ENCODE results near the gene IQSEC2.

IQSEC2 gene

DNA sequence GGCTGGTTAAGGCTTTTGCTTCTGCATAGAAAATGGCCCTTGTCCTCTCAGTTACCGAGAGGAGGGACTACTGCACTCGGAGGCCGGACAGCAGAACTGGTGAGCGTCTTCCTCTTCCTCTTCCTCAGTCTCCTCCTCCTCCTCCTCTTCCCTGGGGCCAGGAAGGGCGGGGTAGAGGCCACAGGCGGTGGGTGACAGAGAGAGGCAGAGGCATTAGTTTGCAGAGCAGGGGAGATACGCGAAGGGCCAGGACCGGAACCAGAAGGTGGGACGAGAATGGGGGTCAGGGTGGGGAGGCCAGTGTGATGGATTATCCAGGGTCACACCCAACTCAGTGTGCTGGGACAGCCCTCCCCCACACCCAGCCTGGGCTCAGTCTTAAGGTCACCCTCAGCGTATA is 14.5 kb downstream of the IQSEC2 start:
- DNase-seq, result no peak

DNA sequence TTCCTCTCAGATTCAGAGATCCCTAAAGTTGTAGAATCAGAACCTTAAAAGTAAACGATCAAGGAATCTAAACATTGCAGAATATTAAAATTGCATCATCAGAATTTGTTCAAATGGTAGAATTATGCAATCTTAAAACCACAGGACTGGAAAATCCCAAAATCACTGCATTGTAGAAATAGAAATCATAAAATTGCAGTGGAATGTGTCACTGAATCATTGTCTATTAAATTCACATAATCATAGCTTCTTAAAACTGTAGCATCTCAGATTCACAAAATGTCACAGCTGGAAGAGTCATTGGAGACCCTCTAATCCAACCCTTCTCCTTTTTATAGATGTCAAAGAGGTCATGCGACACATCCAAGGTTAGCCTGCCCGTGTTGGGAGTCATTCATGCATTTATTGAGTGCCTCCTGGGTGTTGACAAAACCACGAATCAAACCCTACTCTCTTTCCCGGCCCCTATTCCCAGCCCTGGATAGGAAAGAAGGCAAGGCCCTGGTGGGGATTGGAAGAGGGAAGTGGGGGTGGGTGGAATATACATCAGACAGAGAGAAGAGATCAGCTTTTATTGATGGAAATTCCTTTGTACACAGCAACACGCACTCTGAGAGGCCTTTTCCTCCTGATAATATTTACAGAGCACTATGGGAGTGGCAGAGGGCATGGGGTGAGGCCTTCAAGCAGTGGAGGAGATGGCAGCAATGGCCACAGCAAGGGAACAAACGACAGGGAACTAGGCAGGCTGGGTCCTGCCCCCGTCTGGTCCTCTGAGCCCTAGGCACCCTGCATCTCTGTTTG is 15.4 kb downstream of the IQSEC2 start:
- DNase-seq, result no peak

DNA sequence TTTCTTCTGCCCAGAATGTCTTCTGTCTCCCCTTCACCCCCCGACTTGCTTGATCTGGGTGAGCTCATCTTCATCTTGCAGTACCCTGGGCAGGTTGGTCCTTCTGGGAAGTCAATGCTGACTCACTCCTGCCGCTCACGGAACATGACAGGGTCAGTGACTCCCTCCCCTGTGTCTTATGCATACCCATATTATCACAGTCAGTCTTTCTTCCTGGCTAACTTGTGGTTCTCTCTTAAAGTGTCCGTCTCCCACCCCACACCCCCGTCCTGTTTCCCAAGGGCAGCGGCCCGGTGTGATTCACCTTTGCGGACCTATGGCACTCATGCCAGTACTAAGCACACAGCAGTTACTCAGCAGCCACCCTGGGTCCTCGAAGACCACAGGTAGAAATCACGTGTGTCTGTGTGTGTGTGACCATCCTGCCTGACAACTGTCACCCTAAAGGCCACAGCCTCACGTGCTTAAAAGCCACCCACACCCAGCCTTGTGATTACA is 17.7 kb downstream of the IQSEC2 start:
- no peak for DNase-seq

DNA sequence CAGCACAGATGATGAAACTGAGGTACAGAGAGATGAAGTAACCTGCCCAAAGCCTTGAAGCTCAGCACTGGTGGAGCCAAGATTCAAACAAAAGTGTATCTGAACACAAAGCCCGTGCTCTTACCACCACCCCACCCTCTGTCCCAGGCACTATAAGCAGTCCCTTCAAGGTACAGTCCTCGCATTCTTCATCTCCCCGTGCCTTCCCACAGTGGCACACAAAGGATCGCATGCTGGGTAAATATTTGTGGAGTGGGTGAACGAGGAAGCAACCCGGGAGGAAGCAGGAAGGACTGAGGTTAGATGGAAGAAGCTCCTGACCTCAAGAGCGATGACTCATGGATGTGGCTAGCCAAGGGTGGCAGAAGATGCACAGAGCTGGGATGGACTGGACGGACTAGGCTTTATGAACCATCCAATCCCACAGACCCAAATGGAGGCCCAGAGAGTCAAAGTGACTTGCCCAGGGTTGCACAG is 18.4 kb downstream of the IQSEC2 start:
- no peak for DNase-seq

DNA sequence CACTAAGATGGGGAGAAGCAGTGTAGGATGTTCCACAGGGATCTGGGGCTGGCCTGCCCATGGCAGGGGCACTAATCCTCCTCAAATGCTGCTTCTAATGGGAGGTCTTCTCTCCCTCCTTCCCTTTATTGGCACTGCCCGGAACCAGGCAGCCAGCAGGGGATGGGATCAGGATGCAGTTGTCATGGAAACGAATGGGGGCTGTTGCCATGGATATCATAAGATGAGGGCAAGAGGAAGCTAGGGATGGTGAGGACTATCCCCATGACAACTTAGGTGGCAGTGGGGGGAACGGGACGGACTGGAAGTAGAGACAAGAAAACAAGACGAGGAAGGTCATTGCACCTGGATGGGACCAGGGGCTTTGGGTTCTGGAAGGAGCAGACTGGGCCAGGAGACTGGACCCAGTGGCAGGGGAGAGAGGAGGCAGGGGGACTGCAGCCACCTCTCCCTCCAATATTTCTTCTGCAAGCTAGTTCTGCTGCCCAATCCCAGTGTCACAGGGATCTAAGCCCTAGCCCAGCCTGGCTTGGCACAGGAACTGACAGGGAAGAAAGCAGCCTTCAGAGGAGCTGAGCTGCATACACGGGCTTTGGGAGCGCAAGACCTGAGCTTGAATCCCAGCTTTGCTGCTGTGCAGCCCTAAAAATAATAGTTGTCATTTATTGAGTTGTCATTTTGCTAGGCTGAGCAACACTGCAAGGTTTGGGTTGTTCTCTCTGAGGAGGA is 19.0 kb downstream of the IQSEC2 start:
- DNase-seq, result no peak

DNA sequence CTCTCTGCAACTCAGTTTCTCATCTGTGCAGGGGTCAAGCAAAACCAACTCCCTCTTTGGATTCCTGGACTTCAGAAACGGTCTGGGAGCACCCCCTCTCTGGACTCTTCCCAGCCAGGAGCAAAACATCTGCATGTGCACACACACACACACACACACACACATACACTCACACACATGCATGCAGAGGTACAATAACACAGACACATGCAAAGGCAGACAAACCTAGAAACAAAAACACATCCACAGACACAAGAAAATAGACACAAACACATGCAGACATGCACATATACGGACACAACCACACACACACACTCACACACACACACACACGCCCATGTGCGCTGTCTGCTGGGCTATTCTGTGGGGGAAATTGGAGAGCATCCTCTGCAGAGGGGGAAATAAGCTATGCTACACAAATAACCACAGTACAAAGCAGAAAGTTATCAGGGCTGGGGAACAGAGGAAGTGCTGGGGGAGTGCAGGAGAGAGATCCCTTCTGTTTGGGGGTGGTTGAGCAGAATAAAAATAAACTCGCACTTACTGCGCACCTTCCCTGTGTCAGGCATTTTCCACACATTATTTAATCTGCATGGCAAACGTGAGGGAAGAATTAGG is 19.9 kb downstream of the IQSEC2 start:
- no peak for DNase-seq

DNA sequence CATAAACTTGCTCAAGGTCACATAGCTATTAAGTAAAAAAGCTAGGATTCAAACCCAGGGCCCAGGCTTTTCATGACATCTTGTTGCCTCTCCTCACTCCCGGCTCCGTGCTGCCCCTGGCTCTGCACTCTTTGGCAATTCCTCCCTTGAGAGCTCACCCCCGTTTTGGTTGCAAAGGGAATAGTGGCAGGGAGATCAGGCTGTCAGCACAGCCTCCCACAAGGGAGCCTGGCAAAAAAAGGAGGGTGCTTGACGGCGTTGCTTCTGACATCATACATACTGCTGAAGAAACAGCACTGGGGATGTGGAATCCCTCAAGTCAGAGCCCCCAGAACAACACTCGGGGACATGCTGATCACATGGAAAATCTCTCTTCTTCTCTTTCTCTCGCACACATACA is 20.5 kb downstream of the IQSEC2 start:
- no peak for DNase-seq

DNA sequence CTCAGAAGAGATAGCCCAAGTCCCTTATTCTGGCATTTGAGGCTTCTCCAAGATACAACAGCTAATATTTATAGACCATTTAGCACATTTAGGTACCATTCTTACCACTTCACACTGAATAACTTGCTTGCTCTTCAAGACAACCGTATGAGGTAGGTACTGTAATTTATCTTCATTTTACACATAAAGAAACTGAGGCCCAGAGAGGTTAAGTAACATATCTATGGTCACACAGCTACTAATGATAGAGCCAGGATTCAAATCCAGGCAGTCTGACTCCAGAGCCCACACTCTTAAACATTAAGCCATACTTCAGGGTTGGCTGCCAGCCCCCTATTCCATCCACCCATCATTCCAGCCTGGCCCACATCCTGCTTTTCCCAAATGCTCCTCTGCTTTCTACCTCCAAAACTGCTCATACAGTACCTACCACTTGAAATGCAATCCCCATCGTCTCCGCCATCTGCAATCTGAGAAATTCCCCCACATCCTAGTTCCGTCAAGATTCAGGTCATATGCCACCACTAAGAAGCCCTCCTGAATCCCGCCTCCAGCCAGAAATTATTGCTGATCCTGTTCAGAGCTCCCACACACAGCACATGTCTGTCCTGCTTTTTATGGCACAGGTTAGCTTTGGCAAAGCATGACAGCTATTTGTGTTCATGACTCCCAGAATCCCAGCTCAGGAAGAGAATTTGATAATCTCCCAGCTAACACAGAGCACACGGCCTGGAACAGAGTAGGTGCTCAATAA is 23.5 kb downstream of the IQSEC2 start:
- no peak for DNase-seq

DNA sequence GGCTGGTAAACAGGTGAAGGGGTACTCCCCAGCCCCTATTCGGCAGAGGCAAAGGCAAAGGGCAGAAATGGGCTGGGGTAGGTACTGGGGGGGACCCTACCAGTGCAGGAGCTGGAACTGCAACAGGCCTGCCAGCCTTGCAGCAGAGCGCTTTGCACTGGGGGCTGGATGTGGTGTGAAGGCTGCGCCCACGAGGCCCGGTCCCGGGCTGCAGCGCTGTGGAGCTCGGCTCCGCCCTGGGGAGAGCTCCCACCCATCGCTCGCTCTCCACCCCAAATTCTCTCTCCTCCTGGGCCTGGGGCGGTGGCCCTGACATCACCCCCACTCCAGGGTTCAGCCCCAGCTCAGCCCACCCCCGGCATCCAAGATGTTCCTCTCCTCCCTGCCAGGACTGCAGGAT is 24.2 kb downstream of the IQSEC2 start:
- no peak for DNase-seq

DNA sequence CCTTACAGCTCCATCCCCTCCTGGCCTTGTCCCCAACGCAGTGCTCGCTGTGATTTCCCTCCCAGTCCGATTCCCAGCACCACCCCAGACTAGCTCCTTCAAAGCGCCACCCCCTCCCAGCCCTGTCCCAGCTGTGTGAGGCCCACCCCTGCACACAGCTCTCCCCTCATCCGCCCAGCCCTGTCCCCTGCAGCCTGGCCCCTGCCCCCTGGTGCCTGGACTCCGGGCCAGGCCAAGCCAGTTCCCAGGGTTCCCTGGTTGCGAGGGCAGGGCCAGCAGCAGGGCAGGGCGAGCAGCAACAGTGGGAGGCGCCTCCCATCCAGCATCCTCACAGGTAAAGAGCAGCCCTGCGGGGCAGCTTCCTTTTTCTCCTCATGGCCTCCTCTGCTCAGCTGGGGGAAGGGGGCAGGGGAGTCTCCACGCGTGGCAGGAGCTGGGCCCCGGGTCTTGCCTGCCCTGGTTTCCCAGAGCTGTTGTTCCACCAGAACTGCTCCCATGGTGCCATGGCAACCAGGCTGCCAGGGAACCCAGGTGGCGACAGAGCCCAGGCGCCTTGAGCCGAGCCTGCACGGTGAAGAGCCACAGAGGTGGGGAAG is 24.8 kb downstream of the IQSEC2 start:
- no peak for DNase-seq

DNA sequence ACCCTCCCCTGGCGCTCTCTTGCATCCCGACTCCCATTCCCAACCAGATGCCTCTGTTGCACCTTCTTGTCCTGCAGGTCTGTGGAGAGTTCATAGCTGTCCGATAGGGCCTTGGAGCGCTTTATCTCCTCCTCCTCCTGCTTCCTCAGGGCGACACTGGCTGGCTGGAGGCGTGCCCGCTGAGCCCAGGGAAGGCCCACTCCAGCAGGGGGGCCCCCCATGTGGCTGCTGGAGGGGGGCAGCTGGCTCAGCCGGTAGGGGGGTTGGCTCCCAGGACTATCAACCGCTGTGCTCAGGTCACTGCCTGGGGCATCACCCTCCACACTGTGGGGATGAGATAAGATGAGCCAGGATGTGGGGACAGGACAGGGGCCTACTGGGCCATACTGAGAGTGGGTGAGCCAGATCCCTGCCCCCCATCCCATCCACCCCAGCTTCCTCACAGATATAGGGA is 25.6 kb downstream of the IQSEC2 start:
- no peak for DNase-seq

DNA sequence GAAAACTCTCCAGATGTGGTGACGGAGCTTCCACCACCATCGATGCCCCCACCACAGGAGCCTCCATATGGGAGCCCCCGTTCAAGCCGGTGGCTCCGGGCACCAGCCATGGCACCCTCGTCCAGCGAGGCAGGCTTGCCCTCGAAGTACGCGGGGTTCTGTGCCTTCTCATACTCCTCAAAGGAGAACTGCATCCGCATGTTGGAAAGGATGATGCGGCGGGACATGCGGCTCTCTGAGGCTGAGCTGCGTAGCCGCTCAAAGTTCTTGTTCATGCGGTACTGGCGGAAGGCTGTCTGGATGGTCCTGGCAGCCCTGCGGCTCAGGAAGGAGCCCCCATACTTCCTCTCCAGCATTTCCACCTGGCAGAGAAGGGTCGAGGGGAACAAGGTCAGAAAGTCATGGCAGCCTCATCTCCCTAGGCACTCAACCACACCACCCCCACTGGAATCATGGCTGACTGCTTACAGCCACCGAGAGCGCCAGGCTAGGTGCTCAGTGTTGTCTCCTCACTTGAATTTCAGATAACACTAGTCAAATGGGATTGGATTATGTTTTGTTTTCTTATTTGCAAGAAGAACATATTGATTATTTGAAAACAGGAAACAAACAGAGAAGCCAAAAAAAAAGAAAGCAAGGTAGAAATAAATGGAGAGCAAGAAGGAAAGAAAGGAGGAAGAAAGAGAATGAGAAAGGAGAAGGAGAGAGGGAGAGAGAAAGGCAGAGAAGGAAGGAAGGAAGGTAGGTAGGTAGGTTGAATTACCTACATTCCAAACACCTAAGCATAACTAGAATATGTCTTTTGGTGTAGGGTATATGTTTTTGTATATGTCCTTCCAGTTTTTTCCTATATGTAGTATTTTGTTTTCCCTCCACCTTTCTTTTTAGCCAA is 26.6 kb downstream of the IQSEC2 start:
- no peak for DNase-seq

DNA sequence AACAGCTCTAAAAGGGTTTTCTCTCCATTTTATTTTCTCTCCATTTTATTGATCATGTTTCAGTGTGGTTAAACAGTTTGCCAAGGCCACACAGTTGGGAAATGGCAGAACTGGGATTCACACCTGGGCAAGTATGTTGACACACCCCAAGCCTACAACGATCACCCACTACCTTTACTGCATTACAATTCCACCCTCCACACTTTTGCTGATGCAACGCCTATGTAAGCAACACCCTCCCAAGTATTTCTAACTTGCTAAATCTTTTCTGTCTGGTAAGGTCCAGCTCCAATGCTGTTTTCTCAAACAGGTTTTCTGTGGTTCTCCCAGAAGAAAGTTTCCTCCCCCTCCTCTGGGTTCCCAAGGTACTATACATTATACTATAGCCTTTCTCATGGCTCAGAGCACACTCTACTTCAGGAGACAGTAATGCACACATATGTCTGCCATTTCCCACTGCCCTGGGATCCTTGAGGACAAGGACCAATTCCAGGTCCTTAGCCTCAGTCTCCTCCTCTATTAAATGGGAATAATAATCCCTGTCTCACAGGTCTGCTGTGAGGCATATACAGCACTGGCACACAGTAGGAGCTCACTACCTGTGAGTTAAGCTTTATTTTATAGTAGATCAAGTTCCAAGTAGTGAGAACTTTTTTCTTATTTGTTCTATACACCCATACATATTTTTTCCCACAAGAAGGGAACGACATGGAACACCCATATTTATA is 27.9 kb downstream of the IQSEC2 start:
- DNase-seq, result no peak

DNA sequence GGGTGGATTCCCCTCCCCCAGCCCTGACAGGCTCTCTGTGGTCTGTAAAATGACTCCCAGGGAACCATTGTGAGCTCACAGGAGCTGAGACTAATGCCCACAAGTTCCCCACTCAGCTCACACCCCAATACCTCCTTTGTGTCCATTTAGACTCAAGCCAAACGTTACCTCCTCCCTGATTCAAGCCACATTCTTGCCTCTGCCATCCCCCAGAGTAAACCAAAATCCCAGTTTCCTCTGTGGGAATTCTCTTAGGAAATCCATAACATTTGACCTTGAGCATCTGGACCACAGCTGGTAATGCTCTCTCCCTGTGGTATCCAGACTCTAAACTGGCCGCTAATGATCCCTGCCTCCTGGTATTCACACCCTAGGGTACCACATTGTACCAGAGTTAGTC is 30.1 kb downstream of the IQSEC2 start:
- no peak for DNase-seq

DNA sequence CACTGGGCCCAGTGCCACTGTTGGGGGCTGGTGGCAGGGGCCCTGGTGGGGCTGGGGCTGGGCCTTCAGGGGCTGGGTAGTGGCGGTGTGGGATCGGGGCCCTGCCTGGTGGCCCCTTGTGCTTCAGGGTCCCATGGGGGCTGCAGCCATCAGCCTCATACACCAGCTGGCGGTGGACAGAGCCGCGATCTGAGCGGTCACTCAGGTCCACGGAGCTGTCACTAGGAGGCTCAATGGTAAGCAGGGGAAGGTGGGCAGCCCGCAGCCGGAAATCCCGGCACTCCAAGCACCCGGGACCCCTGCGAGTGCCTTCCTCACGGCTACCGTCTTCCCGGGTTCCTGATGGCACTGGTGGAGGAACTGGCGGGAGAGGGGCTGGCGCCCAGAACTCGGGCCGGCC is 30.8 kb downstream of the IQSEC2 start:
- no peak for DNase-seq

DNA sequence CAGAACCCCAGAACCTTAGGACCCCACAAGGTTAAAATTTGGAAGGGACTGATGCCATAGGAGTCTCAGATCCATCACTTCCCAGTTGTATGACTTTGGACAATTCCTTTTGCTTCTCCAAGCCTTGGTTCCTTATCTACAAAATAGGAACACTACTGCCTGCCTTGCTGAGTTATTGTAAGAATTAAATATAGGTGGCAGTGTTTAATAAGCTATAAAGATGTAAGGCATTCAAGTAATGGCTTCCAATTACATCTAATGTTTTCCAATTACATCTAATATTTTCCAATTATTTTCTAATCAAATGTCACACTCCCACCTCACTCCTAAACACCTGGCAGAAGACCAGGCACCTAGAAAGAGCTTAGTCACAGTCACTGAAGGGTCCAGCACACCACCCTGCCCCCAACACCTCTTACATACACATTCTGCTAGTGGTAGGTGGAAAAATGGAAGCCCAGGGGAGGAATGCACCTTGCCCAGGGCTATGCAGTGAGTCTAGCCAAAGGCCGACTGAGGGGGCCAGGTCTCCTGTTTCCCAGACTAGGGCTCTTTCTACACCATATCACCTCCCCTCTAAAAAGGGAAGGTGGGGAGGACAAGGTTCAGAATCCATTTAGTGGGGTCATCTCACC is 31.9 kb downstream of the IQSEC2 start:
- no peak for DNase-seq

DNA sequence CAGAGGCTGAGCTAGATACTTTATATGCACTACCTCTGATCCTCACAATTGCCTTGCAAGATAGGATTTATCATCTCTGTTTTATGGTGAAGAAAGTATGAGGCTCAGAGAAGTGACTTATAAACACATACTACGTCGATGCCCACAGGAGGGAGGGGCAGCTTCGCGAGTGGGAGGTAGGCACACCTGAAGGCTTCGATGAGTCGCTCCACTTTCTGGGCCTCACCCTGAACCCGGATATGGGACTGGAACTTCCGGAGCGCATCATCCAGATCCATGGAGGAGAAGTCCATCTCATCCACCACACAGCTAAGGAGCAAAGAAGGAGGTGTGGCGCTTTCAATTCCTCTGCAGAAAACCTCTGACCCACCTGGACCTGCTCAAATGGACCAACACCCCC is 33.5 kb downstream of the IQSEC2 start:
- no peak for DNase-seq

DNA sequence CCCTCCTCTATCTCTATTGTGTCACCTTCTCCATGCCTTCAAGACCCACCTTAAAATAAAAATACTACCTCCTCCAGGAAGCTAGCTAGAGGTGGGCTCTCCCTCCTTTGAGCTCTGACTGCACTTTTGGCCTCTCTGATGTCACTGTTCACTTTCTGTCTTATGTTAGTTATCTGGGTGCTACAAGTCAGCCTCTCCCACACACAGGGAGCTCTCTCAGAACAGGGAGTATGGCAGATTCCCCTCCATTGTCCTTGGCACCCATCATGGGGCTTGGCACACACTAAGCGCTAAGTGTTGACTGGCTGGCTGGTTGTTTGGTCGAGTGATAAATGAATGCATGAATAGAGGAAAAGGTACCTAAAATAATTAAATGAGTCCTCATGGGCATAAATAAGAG is 35.2 kb downstream of the IQSEC2 start:
- no peak for DNase-seq

DNA sequence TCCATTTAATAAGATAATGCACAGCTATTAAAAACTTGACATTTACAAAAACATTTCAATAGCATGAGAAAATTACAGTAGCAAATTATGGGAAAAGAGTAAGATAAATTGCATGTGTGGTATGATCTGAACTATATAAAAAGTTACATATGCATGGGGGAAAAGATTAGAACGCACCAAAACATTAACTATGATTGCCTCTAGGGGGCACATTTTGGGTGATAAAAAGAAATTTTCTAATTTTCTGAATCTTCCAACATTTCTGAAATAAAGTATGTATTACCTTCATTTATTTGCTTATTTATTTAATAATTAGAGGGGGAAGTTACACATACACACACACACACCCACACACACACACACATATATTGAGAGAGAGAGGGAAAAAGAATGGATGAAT is 36.8 kb downstream of the IQSEC2 start:
- DNase-seq, result no peak

DNA sequence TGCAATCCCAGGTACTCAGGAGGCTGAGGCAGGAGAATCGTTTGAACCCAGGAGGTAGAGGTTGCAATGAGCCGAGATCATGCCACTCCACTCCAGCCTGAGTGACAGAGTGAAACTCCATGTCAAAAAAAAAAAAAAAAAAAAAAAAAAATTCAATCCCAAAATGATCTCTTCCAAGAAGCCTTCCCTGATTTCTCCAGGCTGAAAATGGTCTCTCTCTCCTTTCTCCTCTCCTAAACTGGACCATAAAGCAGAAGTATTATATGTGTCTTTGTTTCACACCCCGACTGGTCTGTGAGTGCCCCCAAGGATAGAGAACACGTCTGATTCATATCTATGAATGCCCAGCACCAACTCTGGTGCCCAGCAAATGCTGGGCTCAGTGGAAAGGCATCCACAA is 39.1 kb downstream of the IQSEC2 start:
- DNase-seq, result no peak

All from right forelimb (tissue), 1 donor.